HepG2 (cell line): Measurements from ENCODE around the gene FAM111A. TPM values are rescaled to one million over a fixed set of nuclear protein-coding genes. Genes with fewer than 3 reads are reported as not detected.

Experiments used
- AGO1 ChIP-seq: fragments of 200-400 bp; formaldehyde crosslinking; IDR thresholded peaks from 2 replicates; pipeline ENCODE4 v1.6.1; 2017; ENCODE audit warnings: mild to moderate bottlenecking, low read depth, low read length, moderate library complexity; ENCODE audit not compliant: poor library complexity, severe bottlenecking
- DNMT1 ChIP-seq: sonication (generic); formaldehyde crosslinking; IDR thresholded peaks from 2 replicates; pipeline ENCODE4 v1.5.1; 2020; ENCODE audit warnings: mild to moderate bottlenecking, missing genetic modification reagents
- ELF4 ChIP-seq: sonication (generic); formaldehyde crosslinking; IDR thresholded peaks from 2 replicates; pipeline ENCODE4 v1.5.0; 2020; ENCODE audit warnings: missing genetic modification reagents, mild to moderate bottlenecking, moderate library complexity, borderline replicate concordance
- HMG20B ChIP-seq: conservative IDR thresholded peaks from 2 replicates; pipeline ENCODE4 v1.6.1; 2016; ENCODE audit warnings: missing genetic modification reagents, missing compliant biosample characterization
- MAFG ChIP-seq: sonication (generic); formaldehyde crosslinking; IDR thresholded peaks from 2 replicates; pipeline ENCODE4 v1.5.1; 2020; ENCODE audit warnings: mild to moderate bottlenecking, missing genetic modification reagents
- REXO4 ChIP-seq: sonication (generic); formaldehyde crosslinking; IDR thresholded peaks from 2 replicates; pipeline ENCODE4 v1.8.0; 2022; ENCODE audit warnings: missing genetic modification reagents, mild to moderate bottlenecking, borderline replicate concordance
- ZFP90 ChIP-seq: sonication (generic); formaldehyde crosslinking; IDR thresholded peaks from 2 replicates; pipeline ENCODE4 v1.8.0; 2022; ENCODE audit warnings: missing genetic modification reagents, mild to moderate bottlenecking, inconsistent platforms, borderline replicate concordance
- ZNF337 ChIP-seq: sonication (generic); formaldehyde crosslinking; IDR thresholded peaks from 2 replicates; pipeline ENCODE4 v1.5.1; 2020; ENCODE audit warnings: missing genetic modification reagents, low read depth, mild to moderate bottlenecking, borderline replicate concordance
- ZNF451 ChIP-seq: sonication (generic); formaldehyde crosslinking; IDR thresholded peaks from 2 replicates; pipeline ENCODE4 v1.5.0; 2020; ENCODE audit warnings: mild to moderate bottlenecking, missing genetic modification reagents
- ZNF501 ChIP-seq: sonication (generic); formaldehyde crosslinking; IDR thresholded peaks from 2 replicates; pipeline ENCODE4 v1.5.1; 2020; ENCODE audit warnings: mild to moderate bottlenecking, moderate library complexity, missing genetic modification reagents
- ZNF768 ChIP-seq: sonication (generic); formaldehyde crosslinking; IDR thresholded peaks from 2 replicates; pipeline ENCODE4 v1.4.0; 2020; ENCODE audit warnings: missing genetic modification reagents
- ZSCAN31 ChIP-seq: sonication (generic); formaldehyde crosslinking; IDR thresholded peaks from 2 replicates; pipeline ENCODE4 v1.5.0; 2020; ENCODE audit warnings: low read depth, mild to moderate bottlenecking, missing genetic modification reagents
- polyA plus RNA-seq, 8 experiments: library from polyadenylated mRNA; depleted of rRNA in 3 of 8; stranded (reverse) in 7 of 8; unstranded in 1 of 8; fragments of >200 nt; fragmentation: Illumina TruSeq in 4 of 8; extraction: Trizol in 4 of 8; gene quantifications; 2 replicates each; pipeline versions ENCODE4 v1.2.1 to v1.2.3, GENCODE V29; 2011 to 2016; ENCODE audit warnings: low read depth in 4 of 8, missing spikeins in 1 of 8, mixed read lengths in 1 of 8; ENCODE audit not compliant: insufficient read depth in 1 of 8
- total RNA-seq, 5 experiments: library from RNA; depleted of rRNA; stranded (reverse); fragments of >200 nt; fragmentation: Illumina TruSeq; extraction: Trizol; gene quantifications; 2 replicates each; pipeline ENCODE4 v1.2.3, GENCODE V29; 2016; ENCODE audit warnings: low read depth in 1 of 5
- TF ChIP-seq, protein P1 (sequence below): sonication (generic); formaldehyde crosslinking; IDR thresholded peaks from 2 replicates; pipeline ENCODE4 v1.8.1; 2022; ENCODE audit warnings: mild to moderate bottlenecking, missing genetic modification reagents
- TF ChIP-seq, protein P2 (sequence below): sonication (generic); formaldehyde crosslinking; IDR thresholded peaks from 2 replicates; pipeline ENCODE4 v1.5.0; 2020; ENCODE audit warnings: missing genetic modification reagents
- TF ChIP-seq, protein P3 (sequence below): sonication (generic); formaldehyde crosslinking; IDR thresholded peaks from 2 replicates; pipeline ENCODE4 v1.4.0; 2020; ENCODE audit warnings: missing genetic modification reagents
- TF ChIP-seq, protein P4 (sequence below): sonication (generic); formaldehyde crosslinking; IDR thresholded peaks from 2 replicates; pipeline ENCODE4 v1.8.1; 2023; ENCODE audit warnings: missing genetic modification reagents, mild to moderate bottlenecking, borderline replicate concordance
- TF ChIP-seq, protein P5 (sequence below): sonication (generic); formaldehyde crosslinking; IDR thresholded peaks from 2 replicates; pipeline ENCODE4 v1.9.0; 2021; ENCODE audit warnings: missing genetic modification reagents, mild to moderate bottlenecking, borderline replicate concordance

Gene FAM111A
- total and polyA plus RNA-seq, 2 of the 13 experiments (the other 11 are each of a cell fraction or from before 2014, with no cell fraction given) = 3.2 to 13.5 TPM

DNA sequence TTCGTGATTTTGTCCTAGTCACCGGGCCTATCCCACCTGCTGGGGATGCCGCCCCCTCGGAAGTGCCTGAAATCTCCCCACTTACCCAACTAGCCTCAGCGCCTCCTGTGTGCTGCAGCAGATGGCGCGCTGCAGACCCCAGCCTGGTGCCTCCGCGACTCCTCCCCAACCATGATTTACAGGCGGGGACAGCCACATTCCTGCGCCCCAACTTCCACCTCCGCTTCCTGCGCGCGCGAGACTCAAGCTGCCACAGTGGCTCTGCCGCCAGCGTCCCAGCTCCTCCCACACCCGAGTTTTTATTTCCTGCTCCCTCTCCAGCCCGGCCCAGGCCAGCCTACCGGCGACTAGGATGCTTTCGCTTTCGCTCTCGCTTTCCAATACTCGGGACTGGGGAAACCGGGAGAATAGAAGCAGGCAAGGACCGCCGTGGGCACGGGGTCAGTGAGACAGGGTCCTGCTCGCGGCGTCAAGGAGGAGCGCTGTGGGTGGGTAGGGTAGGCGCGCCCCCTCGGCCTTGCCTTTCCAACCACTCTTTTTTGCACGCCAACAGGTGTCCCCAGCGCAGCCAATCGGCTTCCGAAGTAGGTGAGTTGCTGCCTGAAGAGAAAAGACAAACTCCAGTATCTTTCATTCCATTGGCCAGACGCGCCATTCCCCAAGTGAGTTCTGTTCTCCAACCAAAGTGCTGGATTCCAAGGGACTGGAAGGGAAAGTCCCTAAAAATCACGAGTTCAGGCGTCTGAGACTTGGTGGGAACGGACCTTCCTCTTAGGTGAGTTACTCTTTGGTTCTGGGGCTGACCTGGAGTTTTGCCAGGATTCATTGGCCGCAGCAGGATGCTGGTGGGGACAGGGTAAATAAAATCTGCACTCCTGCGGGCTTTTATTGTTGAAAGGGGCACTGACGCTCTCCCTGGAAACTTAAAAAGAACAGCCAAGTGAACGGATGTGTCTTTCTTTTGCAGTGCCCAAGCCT, at the start of gene FAM111A (continued):
- TF ChIP-seq HMG20B (CRISPR knock-in tag) (no peak; the same call in 1 of the 2 replicates), ZNF337 (CRISPR knock-in tag) (no peak), AGO1 (no peak), DNMT1 (CRISPR knock-in tag) (0 out of 2 replicates have a peak, but pooled peaks have one; percentile 13), ZNF768 (CRISPR knock-in tag) (peak; percentile 61; the same call in 1 of the 2 replicates), MAFG (no peak), REXO4 (CRISPR knock-in tag) (no peak), ZNF451 (CRISPR knock-in tag) (no peak), ELF4 (CRISPR knock-in tag) (no peak), ZNF501 (CRISPR knock-in tag) (peak; percentile 94), ZFP90 (CRISPR knock-in tag) (peak; percentile 91), ZSCAN31 (CRISPR knock-in tag) (no peak; the same call in none of the 2 replicates)
- TF ChIP-seq, protein P1, sequence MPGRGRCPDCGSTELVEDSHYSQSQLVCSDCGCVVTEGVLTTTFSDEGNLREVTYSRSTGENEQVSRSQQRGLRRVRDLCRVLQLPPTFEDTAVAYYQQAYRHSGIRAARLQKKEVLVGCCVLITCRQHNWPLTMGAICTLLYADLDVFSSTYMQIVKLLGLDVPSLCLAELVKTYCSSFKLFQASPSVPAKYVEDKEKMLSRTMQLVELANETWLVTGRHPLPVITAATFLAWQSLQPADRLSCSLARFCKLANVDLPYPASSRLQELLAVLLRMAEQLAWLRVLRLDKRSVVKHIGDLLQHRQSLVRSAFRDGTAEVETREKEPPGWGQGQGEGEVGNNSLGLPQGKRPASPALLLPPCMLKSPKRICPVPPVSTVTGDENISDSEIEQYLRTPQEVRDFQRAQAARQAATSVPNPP (CRISPR knock-in tag) = peak; percentile 90; the same call in 1 of the 2 replicates
- TF ChIP-seq, protein P2, sequence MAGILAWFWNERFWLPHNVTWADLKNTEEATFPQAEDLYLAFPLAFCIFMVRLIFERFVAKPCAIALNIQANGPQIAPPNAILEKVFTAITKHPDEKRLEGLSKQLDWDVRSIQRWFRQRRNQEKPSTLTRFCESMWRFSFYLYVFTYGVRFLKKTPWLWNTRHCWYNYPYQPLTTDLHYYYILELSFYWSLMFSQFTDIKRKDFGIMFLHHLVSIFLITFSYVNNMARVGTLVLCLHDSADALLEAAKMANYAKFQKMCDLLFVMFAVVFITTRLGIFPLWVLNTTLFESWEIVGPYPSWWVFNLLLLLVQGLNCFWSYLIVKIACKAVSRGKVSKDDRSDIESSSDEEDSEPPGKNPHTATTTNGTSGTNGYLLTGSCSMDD = no peak
- TF ChIP-seq, protein P3, sequence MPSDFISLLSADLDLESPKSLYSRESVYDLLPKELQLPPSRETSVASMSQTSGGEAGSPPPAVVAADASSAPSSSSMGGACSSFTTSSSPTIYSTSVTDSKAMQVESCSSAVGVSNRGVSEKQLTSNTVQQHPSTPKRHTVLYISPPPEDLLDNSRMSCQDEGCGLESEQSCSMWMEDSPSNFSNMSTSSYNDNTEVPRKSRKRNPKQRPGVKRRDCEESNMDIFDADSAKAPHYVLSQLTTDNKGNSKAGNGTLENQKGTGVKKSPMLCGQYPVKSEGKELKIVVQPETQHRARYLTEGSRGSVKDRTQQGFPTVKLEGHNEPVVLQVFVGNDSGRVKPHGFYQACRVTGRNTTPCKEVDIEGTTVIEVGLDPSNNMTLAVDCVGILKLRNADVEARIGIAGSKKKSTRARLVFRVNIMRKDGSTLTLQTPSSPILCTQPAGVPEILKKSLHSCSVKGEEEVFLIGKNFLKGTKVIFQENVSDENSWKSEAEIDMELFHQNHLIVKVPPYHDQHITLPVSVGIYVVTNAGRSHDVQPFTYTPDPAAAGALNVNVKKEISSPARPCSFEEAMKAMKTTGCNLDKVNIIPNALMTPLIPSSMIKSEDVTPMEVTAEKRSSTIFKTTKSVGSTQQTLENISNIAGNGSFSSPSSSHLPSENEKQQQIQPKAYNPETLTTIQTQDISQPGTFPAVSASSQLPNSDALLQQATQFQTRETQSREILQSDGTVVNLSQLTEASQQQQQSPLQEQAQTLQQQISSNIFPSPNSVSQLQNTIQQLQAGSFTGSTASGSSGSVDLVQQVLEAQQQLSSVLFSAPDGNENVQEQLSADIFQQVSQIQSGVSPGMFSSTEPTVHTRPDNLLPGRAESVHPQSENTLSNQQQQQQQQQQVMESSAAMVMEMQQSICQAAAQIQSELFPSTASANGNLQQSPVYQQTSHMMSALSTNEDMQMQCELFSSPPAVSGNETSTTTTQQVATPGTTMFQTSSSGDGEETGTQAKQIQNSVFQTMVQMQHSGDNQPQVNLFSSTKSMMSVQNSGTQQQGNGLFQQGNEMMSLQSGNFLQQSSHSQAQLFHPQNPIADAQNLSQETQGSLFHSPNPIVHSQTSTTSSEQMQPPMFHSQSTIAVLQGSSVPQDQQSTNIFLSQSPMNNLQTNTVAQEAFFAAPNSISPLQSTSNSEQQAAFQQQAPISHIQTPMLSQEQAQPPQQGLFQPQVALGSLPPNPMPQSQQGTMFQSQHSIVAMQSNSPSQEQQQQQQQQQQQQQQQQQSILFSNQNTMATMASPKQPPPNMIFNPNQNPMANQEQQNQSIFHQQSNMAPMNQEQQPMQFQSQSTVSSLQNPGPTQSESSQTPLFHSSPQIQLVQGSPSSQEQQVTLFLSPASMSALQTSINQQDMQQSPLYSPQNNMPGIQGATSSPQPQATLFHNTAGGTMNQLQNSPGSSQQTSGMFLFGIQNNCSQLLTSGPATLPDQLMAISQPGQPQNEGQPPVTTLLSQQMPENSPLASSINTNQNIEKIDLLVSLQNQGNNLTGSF (CRISPR knock-in tag) = no peak; the same call in 1 of the 2 replicates
- TF ChIP-seq, protein P4, sequence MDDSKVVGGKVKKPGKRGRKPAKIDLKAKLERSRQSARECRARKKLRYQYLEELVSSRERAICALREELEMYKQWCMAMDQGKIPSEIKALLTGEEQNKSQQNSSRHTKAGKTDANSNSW = no peak
- TF ChIP-seq, protein P5, sequence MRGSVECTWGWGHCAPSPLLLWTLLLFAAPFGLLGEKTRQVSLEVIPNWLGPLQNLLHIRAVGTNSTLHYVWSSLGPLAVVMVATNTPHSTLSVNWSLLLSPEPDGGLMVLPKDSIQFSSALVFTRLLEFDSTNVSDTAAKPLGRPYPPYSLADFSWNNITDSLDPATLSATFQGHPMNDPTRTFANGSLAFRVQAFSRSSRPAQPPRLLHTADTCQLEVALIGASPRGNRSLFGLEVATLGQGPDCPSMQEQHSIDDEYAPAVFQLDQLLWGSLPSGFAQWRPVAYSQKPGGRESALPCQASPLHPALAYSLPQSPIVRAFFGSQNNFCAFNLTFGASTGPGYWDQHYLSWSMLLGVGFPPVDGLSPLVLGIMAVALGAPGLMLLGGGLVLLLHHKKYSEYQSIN = no peak
